GM12872 (cell line): ENCODE data around the gene GRIN2C.

Experiments used
- TF ChIP-seq, protein P1 (sequence below): IDR thresholded peaks from 3 replicates; pipeline ENCODE4 v1.5.1; 2011; ENCODE audit warnings: low read depth, mild to moderate bottlenecking, low read length, moderate library complexity; ENCODE audit not compliant: insufficient read depth

GRIN2C gene

DNA sequence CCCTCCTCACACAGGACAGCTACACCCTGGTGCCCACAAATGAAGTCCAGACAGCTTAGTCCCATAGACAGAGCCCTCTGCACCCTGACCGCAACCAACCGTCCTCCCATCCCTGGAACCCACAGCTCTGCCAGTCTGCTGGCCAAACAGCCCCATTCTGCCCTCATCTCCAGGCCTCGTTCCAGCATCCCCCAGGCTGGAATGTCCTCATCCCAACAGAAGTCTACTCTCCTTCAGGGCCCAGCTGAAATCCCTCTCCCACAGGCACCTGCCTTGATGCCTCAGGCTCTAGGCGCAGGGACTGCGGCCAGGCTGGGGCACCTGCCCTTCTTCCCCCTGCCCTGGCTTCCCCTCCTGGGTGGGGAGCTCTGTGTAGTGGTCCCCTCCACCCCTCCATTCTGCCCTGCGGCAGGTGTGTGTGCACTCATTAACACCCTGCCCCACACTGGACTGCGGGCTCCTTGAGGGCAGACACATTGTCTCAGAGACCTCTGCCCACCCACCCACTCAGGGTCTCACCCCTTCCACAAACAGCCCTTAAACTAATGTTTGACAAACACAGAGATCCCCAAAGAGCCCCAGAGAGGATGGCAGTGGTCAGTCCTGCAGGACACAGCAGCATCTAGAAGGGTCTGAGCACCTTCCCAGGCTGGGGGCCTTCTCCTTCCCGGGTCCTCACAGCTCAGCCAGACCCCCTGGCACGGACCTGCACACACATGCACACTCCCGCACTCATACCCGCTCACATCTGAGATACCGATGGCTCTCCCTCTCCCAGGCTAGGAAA lies 820 bp downstream of the GRIN2C start:
- TF ChIP-seq, protein P1, sequence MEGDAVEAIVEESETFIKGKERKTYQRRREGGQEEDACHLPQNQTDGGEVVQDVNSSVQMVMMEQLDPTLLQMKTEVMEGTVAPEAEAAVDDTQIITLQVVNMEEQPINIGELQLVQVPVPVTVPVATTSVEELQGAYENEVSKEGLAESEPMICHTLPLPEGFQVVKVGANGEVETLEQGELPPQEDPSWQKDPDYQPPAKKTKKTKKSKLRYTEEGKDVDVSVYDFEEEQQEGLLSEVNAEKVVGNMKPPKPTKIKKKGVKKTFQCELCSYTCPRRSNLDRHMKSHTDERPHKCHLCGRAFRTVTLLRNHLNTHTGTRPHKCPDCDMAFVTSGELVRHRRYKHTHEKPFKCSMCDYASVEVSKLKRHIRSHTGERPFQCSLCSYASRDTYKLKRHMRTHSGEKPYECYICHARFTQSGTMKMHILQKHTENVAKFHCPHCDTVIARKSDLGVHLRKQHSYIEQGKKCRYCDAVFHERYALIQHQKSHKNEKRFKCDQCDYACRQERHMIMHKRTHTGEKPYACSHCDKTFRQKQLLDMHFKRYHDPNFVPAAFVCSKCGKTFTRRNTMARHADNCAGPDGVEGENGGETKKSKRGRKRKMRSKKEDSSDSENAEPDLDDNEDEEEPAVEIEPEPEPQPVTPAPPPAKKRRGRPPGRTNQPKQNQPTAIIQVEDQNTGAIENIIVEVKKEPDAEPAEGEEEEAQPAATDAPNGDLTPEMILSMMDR, result no peak

DNA sequence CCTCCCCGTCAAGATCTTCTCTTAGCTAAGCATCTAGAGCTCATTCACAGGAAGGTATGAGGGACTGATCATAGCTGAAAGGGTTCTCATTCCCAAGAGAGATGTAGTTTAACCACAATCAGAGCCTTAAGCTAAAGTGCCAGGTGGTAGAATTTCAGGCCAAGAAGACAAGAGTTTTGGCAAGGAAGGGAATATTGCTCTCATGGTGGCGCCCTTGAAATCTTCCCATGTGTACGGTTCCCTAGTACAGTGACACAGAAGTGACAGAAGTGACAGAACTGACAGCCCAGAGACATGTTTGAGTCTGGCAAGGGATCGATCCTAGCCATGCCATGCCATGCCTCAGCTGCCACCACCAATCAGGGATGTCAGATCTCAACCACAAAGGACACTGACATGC lies 2.5 kb downstream of the GRIN2C start:
- TF ChIP-seq, protein P1, result no peak

DNA sequence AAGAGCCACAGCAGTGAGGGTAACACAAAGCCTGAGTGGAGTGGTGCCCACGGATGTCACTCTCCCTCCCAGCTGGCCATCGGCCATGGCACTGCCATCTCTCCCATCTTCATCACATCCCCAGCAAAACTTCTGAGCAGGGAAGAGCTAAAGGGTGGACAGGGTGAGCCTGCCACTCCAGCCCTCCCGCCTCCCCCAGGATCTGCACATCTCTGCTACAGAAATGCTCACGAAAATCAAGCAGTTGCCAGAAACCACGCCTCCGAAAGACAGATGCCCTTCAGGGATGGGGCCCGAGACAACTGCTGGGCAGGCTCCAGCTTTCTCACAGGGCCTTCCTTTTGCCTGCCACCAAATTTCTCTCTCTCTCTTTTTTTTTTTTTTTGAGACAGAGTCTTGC lies 3.6 kb downstream of the GRIN2C start:
- TF ChIP-seq, protein P1, result no peak

DNA sequence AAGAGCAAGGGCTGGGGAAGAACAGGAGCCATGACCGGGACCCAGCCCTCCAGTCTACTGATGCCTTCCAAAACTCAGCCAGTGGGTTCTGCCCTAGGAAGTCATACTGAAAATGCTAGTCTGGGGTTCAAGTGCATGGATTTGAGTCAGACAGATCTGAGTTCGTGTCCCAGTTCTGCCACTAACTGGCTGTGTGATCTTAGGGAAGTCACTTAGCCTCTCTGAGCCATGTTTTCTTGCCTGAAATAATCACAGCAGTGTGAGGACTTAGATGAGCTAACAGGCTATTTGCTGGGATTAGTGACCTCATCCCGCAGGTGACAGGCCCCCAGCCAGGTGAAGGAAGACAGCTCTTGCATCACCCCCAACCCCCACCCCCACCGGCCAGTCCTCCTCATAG lies 4.4 kb downstream of the GRIN2C start:
- TF ChIP-seq, protein P1, result no peak

GRCh38 chr17:74854792-74855191 lies 4.9 kb downstream of the GRIN2C start:
- TF ChIP-seq, protein P1, result no peak

- TF ChIP-seq, protein P1, result no peak
These were observed 6.0 kb downstream of the GRIN2C start for GRCh38 chr17:74853669-74854068.

- TF ChIP-seq, protein P1, result no peak
These were observed 6.7 kb downstream of the GRIN2C start for GRCh38 chr17:74853048-74853397.
